Mesenteric fat pad (tissue), 1 donor: ENCODE results near the gene LRRN1. TPM values are rescaled to one million over a fixed set of nuclear protein-coding genes. Genes with fewer than 3 reads are reported as not detected.
"Not testable (repeated sequence)": the region's sequence is repeated elsewhere in the genome, so short reads cannot be mapped to it uniquely, and the experiment has no call there.

Experiments
- DNase-seq: peaks from one replicate; pipeline ENCODE4 v3.0.0-alpha.2; 2020; ENCODE audit warnings: low spot score
- total RNA-seq: library from RNA; stranded (reverse); fragmentation: NEBNext Ultra II Directional; extraction: Animal tissue kit (Norgen Biotek cat#: 25700); gene quantifications from one replicate; pipeline ENCODE4 v1.2.1, GENCODE V29; 2021
- donor health status: DM: yes; HTN: yes; CAD: no.

LRRN1 gene
- total RNA-seq, 1 donor from 2014 or later: 0.42 TPM

GRCh38 chr3:3806856-3807255, 7.6 kb downstream of the LRRN1 start:
- no peak for DNase-seq

GRCh38 chr3:3813013-3813412, 13.8 kb downstream of the LRRN1 start:
- no peak for DNase-seq

GRCh38 chr3:3815206-3815605, 16.0 kb downstream of the LRRN1 start:
- DNase-seq: no peak

GRCh38 chr3:3816034-3816433, 16.8 kb downstream of the LRRN1 start:
- no peak for DNase-seq

GRCh38 chr3:3817865-3818264, 18.6 kb downstream of the LRRN1 start:
- no peak for DNase-seq

- DNase-seq: no peak
Observed at GRCh38 chr3:3821777-3822176, 22.5 kb downstream of the LRRN1 start.

GRCh38 chr3:3825035-3825434, 25.8 kb downstream of the LRRN1 start:
- DNase-seq: no peak

- no peak for DNase-seq
Observed at GRCh38 chr3:3826521-3826920, 27.3 kb downstream of the LRRN1 start.

- no peak for DNase-seq
Observed at GRCh38 chr3:3827111-3827510, 27.9 kb downstream of the LRRN1 start.

- DNase-seq: not testable (repeated sequence)
Observed at GRCh38 chr3:3828417-3828816, 29.2 kb downstream of the LRRN1 start.

- DNase-seq: no peak
Observed at GRCh38 chr3:3836845-3837244, 37.6 kb downstream of the LRRN1 start.

GRCh38 chr3:3842356-3842755, 43.1 kb downstream of the LRRN1 start:
- no peak for DNase-seq

- no peak for DNase-seq
Observed at GRCh38 chr3:3847994-3848922, 49.0 kb downstream of the LRRN1 start.

GRCh38 chr3:3848923-3849275, 49.7 kb downstream of the LRRN1 start:
- no peak for DNase-seq

- no peak for DNase-seq
Observed at GRCh38 chr3:3851621-3852323, 52.5 kb downstream of the LRRN1 start.

GRCh38 chr3:3853544-3853943, 54.3 kb downstream of the LRRN1 start:
- DNase-seq: no peak

GRCh38 chr3:3855056-3855455, 55.8 kb downstream of the LRRN1 start:
- no peak for DNase-seq

GRCh38 chr3:3860235-3860634, 61.0 kb downstream of the LRRN1 start:
- DNase-seq: no peak

- no peak for DNase-seq
Observed at GRCh38 chr3:3862534-3862933, 63.3 kb downstream of the LRRN1 start.

- DNase-seq: no peak
Observed at GRCh38 chr3:3875491-3875890, 76.3 kb downstream of the LRRN1 start.

GRCh38 chr3:3881050-3881449, 81.8 kb downstream of the LRRN1 start:
- no peak for DNase-seq

GRCh38 chr3:3887311-3887710, 88.1 kb downstream of the LRRN1 start:
- DNase-seq: not testable (repeated sequence)

- DNase-seq: no peak
Observed at GRCh38 chr3:3893590-3893989, 94.4 kb downstream of the LRRN1 start.
